NCI-H526 treated with DMSO at 0.1 percent for 48 hours (cell line): ENCODE measurements around the gene NET1.

Experiments
- DNase-seq: peaks from one replicate; lab custom pipeline; 2025; lab: John Stamatoyannopoulos, UW

NET1 gene

GRCh38 chr10:5442065-5442989 is 30.0 kb downstream of the NET1 start:
- DNase-seq: peak; percentile 69

GRCh38 chr10:5442990-5443370 is 30.6 kb downstream of the NET1 start:
- no peak for DNase-seq

- no peak for DNase-seq
These were observed 31.1 kb downstream of the NET1 start for GRCh38 chr10:5443429-5443828.

GRCh38 chr10:5445006-5445405 is 32.6 kb downstream of the NET1 start:
- no peak for DNase-seq

GRCh38 chr10:5446390-5446926 is 34.1 kb downstream of the NET1 start:
- DNase-seq: peak; percentile 34

- no peak for DNase-seq
These were observed 34.7 kb downstream of the NET1 start for GRCh38 chr10:5447056-5447455.

- no peak for DNase-seq
These were observed 35.3 kb downstream of the NET1 start for GRCh38 chr10:5447611-5448071.

- no peak for DNase-seq
These were observed 36.1 kb downstream of the NET1 start for GRCh38 chr10:5448333-5449001.

- DNase-seq: no peak
These were observed 36.9 kb downstream of the NET1 start for GRCh38 chr10:5449227-5449626.

GRCh38 chr10:5449823-5450222 is 37.5 kb downstream of the NET1 start:
- DNase-seq: no peak

GRCh38 chr10:5450605-5451384 is 38.4 kb downstream of the NET1 start:
- no peak for DNase-seq

GRCh38 chr10:5453749-5454489 is 41.6 kb downstream of the NET1 start:
- DNase-seq: no peak

- DNase-seq: no peak
These were observed 44.2 kb downstream of the NET1 start for GRCh38 chr10:5456563-5456962.

- DNase-seq: no peak
These were observed 45.4 kb downstream of the NET1 start for GRCh38 chr10:5457741-5458140.

- no peak for DNase-seq
These were observed 46.1 kb downstream of the NET1 start for GRCh38 chr10:5458425-5458824.

GRCh38 chr10:5458949-5459747 is 46.8 kb downstream of the NET1 start:
- DNase-seq: no peak

- no peak for DNase-seq
These were observed 48.3 kb downstream of the NET1 start for GRCh38 chr10:5460468-5461202.

GRCh38 chr10:5461203-5461588 is 48.8 kb downstream of the NET1 start:
- DNase-seq: no peak

GRCh38 chr10:5461914-5462840 is 49.8 kb downstream of the NET1 start:
- DNase-seq: no peak
